ENCODE results near the gene INTS3.
"Not testable (repeated sequence)": the region's sequence is repeated elsewhere in the genome, so short reads cannot be mapped to it uniquely, and the experiment has no call there.

The INTS3 gene

DNA sequence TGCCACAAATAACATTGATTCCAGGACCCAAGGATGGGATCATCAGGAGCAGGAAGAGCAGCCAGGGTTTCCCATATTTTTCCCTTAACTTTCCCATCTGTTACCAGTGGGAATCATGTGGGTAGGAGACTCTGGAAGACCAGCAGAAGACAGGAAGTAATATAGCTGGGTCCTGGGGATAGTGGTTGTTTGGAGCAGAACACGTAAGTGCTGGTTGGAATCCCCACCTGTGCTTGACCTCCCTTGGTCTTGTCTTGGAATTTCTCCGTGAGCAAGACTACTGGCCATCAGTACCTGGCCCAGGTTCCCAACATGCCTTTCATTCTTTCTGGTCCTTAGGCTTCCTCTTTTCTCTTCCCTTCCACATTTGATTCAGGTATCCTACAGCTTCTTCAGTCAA is 26.4 kb downstream of the INTS3 start:
- TF ChIP-seq CTCF (IDR thresholded peaks at IDR 0.05; ENCODE audit: low read depth, low read length, missing control alignments): no peak
- no peak for DNase-seq (ENCODE audit: extremely low read depth, low read depth)
- H3K4me3 ChIP-seq (replicated peaks; ENCODE audit: low read depth, low read length): no peak overlapping the region

GRCh38 chr1:153760440-153760839 is 32.6 kb downstream of the INTS3 start:
- TF ChIP-seq CTCF (IDR thresholded peaks at IDR 0.05; ENCODE audit: low read depth, low read length, missing control alignments): no peak
- no peak for DNase-seq (ENCODE audit: extremely low read depth, low read depth)
- H3K4me3 ChIP-seq (replicated peaks; ENCODE audit: low read depth, low read length): no peak overlapping the region

DNA sequence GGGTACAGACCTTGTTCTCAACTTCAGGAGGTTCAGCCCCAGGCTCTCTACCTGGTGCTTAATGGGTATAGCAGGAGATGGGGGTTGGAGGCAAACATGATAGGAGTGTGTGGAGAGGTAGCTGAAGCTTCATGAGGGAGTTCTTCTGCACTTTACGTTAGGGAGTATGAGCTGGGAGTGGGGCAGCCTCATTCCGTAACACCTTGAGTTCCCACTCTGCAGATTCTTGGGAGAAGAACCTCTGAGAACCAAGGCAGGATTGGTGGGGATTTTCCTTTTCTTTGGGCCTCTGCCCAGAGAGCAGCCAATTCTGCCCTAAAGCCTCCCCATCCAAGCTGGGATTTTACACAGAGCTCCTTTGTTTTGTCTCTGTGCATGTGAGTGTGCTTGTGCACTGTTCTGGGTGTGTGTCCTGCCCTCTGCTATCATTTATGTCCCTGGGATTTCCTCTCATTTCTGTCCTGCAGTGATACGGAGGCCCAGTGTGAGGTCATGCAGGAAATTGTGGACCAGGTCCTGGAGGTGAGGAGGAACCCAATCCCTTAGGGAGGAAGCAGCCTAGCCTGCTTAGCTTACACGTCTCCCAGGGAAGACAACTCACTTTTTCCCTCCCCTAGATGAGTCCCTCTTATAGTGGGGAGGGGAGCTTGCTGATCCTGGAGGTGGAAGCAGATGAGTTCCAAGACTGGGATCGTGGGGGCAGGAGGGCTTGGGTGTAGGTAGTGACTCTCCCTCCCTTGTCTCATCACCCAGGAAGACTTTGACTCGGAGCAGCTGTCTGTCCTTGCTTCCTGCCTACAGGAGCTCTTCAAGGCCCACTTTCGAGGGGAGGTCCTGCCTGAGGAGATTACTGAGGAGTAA is 35.7 kb downstream of the INTS3 start:
- no peak for TF ChIP-seq CTCF (IDR thresholded peaks at IDR 0.05; ENCODE audit: low read depth, low read length, missing control alignments)
- no peak overlapping the region for H3K4me3 ChIP-seq (replicated peaks; ENCODE audit: low read depth, low read length)
- DNase-seq (ENCODE audit: extremely low read depth, low read depth): no peak

- H3K4me3 ChIP-seq (replicated peaks; ENCODE audit: low read depth, low read length): no peak overlapping the region
- DNase-seq (ENCODE audit: extremely low read depth, low read depth): no peak
- no peak for TF ChIP-seq CTCF (IDR thresholded peaks at IDR 0.05; ENCODE audit: low read depth, low read length, missing control alignments)
Observed at GRCh38 chr1:153764310-153764709, 36.5 kb downstream of the INTS3 start.

DNA sequence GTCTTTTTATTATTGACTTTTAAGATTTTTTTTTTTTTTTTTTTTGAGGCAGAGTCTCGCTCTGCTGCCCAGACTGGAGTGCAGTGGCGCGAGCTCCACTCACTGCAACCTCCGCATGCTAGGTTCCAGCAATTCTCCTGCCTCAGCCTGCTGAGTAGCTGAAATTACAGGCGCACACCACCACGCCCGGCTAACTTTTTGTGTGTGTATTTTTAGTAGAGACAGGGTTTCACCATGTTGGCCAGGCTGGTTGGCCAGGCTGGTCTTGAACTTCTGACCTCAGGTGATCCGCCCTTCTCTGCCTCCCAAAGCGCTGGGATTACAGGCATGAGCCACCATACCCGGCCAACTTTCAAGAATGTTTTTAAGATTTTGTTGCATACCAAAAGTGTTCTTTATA is 38.8 kb downstream of the INTS3 start:
- H3K4me3 ChIP-seq (replicated peaks; ENCODE audit: low read depth, low read length): not testable (repeated sequence)

GRCh38 chr1:153767519-153767918 is 39.7 kb downstream of the INTS3 start:
- DNase-seq (ENCODE audit: extremely low read depth, low read depth): no peak
- TF ChIP-seq CTCF (IDR thresholded peaks at IDR 0.05; ENCODE audit: low read depth, low read length, missing control alignments): no peak
- H3K4me3 ChIP-seq (replicated peaks; ENCODE audit: low read depth, low read length): no peak overlapping the region

More for the DNA sequence above, 38.8 kb downstream of the INTS3 start:
- DNase-seq (ENCODE audit: extremely low read depth, low read depth): not testable (repeated sequence)

- DNase-seq (ENCODE audit: extremely low read depth, low read depth): no peak
- H3K4me3 ChIP-seq (replicated peaks; ENCODE audit: low read depth, low read length): no peak overlapping the region
- TF ChIP-seq CTCF (IDR thresholded peaks at IDR 0.05; ENCODE audit: low read depth, low read length, missing control alignments): no peak
Observed at GRCh38 chr1:153768316-153769181, 40.7 kb downstream of the INTS3 start.

Data from HFF-Myc (cell line).